Naive thymus-derived CD8-positive, alpha-beta T cell (primary cell): ENCODE results near the gene OR2V2. TPM values are rescaled to one million over a fixed set of nuclear protein-coding genes. Genes with fewer than 3 reads are reported as not detected.
"Not testable (repeated sequence)": the region's sequence is repeated elsewhere in the genome, so short reads cannot be mapped to it uniquely, and the experiment has no call there.

Source experiments
- ATAC-seq, 2 donors: fragments of 150-1000 bp; cut with Tn5 transposase in 1 of 2; sonication (Bioruptor Pico), chemical (Tn5 transposase) in 1 of 2; 1 replicate in 1 of 2; 2 replicates in 1 of 2; pipeline ENCODE4 v1.10.0; 2021; ENCODE audit warnings: mild to moderate bottlenecking in 2 of 2, moderate library complexity in 2 of 2
- POLR2A ChIA-PET: fragments of 350-600 bp; sonication (Branson Sonifier 250); formaldehyde crosslinking; loops from one replicate; lab custom pipeline; 2021; ENCODE audit warnings: antibody characterized with exemption; lab: Charles Lee
- DNase-seq, 10 donors: peaks; one replicate each; pipeline versions ENCODE4 v3.0.0 to v3.0.0-alpha.2; 2020 to 2022
- H3K27ac Mint-ChIP-seq, 10 donors: one replicate each; pipeline ENCODE4 v1.8.0; 2020 to 2022; ENCODE audit warnings: mild to moderate bottlenecking in 10 of 10, mixed read lengths in 10 of 10, moderate library complexity in 4 of 10, inconsistent platforms in 1 of 10
- H3K27me3 Mint-ChIP-seq, 5 donors: one replicate each; pipeline ENCODE4 v1.8.0; 2021 to 2022; ENCODE audit warnings: mixed read lengths in 5 of 5
- H3K36me3 Mint-ChIP-seq, 3 donors: one replicate each; pipeline ENCODE4 v1.8.0; 2020 to 2022; ENCODE audit warnings: mixed read lengths in 3 of 3, mild to moderate bottlenecking in 2 of 3, inconsistent platforms in 1 of 3
- H3K4me1 Mint-ChIP-seq, 4 donors: one replicate each; pipeline ENCODE4 v1.8.0; 2021 to 2022; ENCODE audit warnings: mixed read lengths in 4 of 4
- H3K4me3 Mint-ChIP-seq, 10 donors: one replicate each; pipeline ENCODE4 v1.8.0; 2020 to 2022; ENCODE audit warnings: mild to moderate bottlenecking in 10 of 10, mixed read lengths in 10 of 10, moderate library complexity in 6 of 10, inconsistent platforms in 1 of 10
- H3K9me3 Mint-ChIP-seq, 9 donors: one replicate each; pipeline ENCODE4 v1.8.0; 2020 to 2022; ENCODE audit warnings: mixed read lengths in 9 of 9, mild to moderate bottlenecking in 3 of 9, inconsistent platforms in 1 of 9, moderate library complexity in 1 of 9
- polyA plus RNA-seq, 3 donors: library from polyadenylated mRNA; unstranded; fragments of 300-500 nt; fragmentation: Illumina TruSeq; gene quantifications; one replicate each; pipeline ENCODE4 v1.2.3, GENCODE V29; 2021
- total RNA-seq, 8 experiments: library from RNA in 2 of 8; stranded (reverse) in 2 of 8; gene quantifications; one replicate each; pipeline ENCODE4 v1.2.3 and lab custom pipeline; 2021 to 2026

OR2V2 gene
- total and polyA plus RNA-seq, 5 experiments from 2014 or later = not detected

GRCh38 chr5:181120306-181120705 is 27.1 kb upstream of the OR2V2 start:
- peaks cover 0 to 11% (median 0%) of the 10 kb centered on the region in 3 donors for H3K36me3 Mint-ChIP-seq
- DNase-seq = no peak
- POLR2A ChIA-PET = no interaction called here
- peaks cover 0 to 4% (median 0%) of the 10 kb centered on the region in 9 donors for H3K9me3 Mint-ChIP-seq
- no peak overlapping the region for H3K27ac Mint-ChIP-seq
- peaks cover 47 to 96% (median 79%) of the 10 kb centered on the region in 5 donors for H3K27me3 Mint-ChIP-seq
- ATAC-seq = no peak
- no peak overlapping the region for H3K4me3 Mint-ChIP-seq
- H3K4me1 Mint-ChIP-seq = peaks cover 2 to 5% (median 3%) of the 10 kb centered on the region in 4 donors

GRCh38 chr5:181120761-181121160 is 26.6 kb upstream of the OR2V2 start:
- DNase-seq = no peak
- Mint-ChIP-seq H3K9me3 (peaks cover 0 to 2% (median 0%) of the 10 kb centered on the region in 9 donors), H3K27me3 (peaks cover 44 to 96% (median 77%) of the 10 kb centered on the region in 5 donors), H3K36me3 (peaks cover 0 to 11% (median 0%) of the 10 kb centered on the region in 3 donors), H3K4me3 (no peak overlapping the region), H3K4me1 (peaks cover 0 to 2% (median 0%) of the 10 kb centered on the region in 4 donors), H3K27ac (no peak overlapping the region)
- no peak for ATAC-seq
- POLR2A ChIA-PET = no interaction called here

GRCh38 chr5:181121675-181122561 is 25.5 kb upstream of the OR2V2 start:
- no peak for DNase-seq
- POLR2A ChIA-PET = no interaction called here
- Mint-ChIP-seq H3K27ac (no peak overlapping the region), H3K4me3 (no peak overlapping the region), H3K27me3 (peaks cover 40 to 96% (median 71%) of the 10 kb centered on the region in 5 donors), H3K4me1 (peaks cover 0 to 3% (median under 1%) of the 10 kb centered on the region in 4 donors), H3K36me3 (peaks cover 0 to 11% (median 0%) of the 10 kb centered on the region in 3 donors), H3K9me3 (peaks cover 0 to 2% (median 0%) of the 10 kb centered on the region in 9 donors)
- no peak for ATAC-seq

GRCh38 chr5:181124526-181124925 is 22.9 kb upstream of the OR2V2 start:
- Mint-ChIP-seq H3K27me3 (peaks cover 45 to 96% (median 68%) of the 10 kb centered on the region in 5 donors), H3K36me3 (peaks cover 0 to 7% (median 0%) of the 10 kb centered on the region in 3 donors), H3K27ac (peak overlapping the region in 1 of 10 donors; percentile 51), H3K4me3 (no peak overlapping the region), H3K4me1 (peaks cover 0 to 3% (median under 1%) of the 10 kb centered on the region in 4 donors), H3K9me3 (peaks cover 0 to 2% (median 0%) of the 10 kb centered on the region in 9 donors)
- ATAC-seq (no peak), DNase-seq (no peak)
- POLR2A ChIA-PET = no interaction called here

- POLR2A ChIA-PET = no interaction called here
- Mint-ChIP-seq H3K36me3 (peaks cover 0 to 7% (median 0%) of the 10 kb centered on the region in 3 donors), H3K4me3 (no peak overlapping the region), H3K9me3 (peaks cover 0 to 2% (median 0%) of the 10 kb centered on the region in 9 donors), H3K27ac (no peak overlapping the region), H3K27me3 (peaks cover 48 to 89% (median 64%) of the 10 kb centered on the region in 5 donors), H3K4me1 (peaks cover 0 to 3% (median under 1%) of the 10 kb centered on the region in 4 donors)
- ATAC-seq (no peak), DNase-seq (no peak)
These were observed 20.5 kb upstream of the OR2V2 start for GRCh38 chr5:181126841-181127240.

GRCh38 chr5:181127456-181127855 is 19.9 kb upstream of the OR2V2 start:
- Mint-ChIP-seq H3K4me3 (no peak overlapping the region), H3K27ac (no peak overlapping the region), H3K36me3 (peaks cover 0 to 7% (median 0%) of the 10 kb centered on the region in 3 donors), H3K9me3 (peaks cover 0 to 2% (median 0%) of the 10 kb centered on the region in 9 donors), H3K27me3 (peaks cover 48 to 89% (median 60%) of the 10 kb centered on the region in 5 donors), H3K4me1 (peaks cover 0 to 3% (median 0%) of the 10 kb centered on the region in 4 donors)
- ATAC-seq (no peak), DNase-seq (no peak)
- POLR2A ChIA-PET = no interaction called here

GRCh38 chr5:181127907-181128626 is 19.3 kb upstream of the OR2V2 start:
- ATAC-seq (no peak), DNase-seq (no peak)
- Mint-ChIP-seq H3K27me3 (peaks cover 46 to 89% (median 59%) of the 10 kb centered on the region in 5 donors), H3K36me3 (peaks cover 0 to 7% (median 0%) of the 10 kb centered on the region in 3 donors), H3K27ac (peak overlapping the region in 2 of 10 donors; percentile 12 to 36), H3K4me1 (peaks cover 0 to 3% (median 0%) of the 10 kb centered on the region in 4 donors), H3K4me3 (no peak overlapping the region), H3K9me3 (peaks cover 0 to 2% (median 0%) of the 10 kb centered on the region in 9 donors)
- POLR2A ChIA-PET = no interaction called here

GRCh38 chr5:181129601-181130000 is 17.8 kb upstream of the OR2V2 start:
- Mint-ChIP-seq H3K27ac (no peak overlapping the region), H3K4me1 (peaks cover 0 to 3% (median 0%) of the 10 kb centered on the region in 4 donors), H3K9me3 (peaks cover 0 to 7% (median 0%) of the 10 kb centered on the region in 9 donors), H3K27me3 (peaks cover 44 to 89% (median 56%) of the 10 kb centered on the region in 5 donors), H3K4me3 (no peak overlapping the region), H3K36me3 (peaks cover 0 to 4% (median 0%) of the 10 kb centered on the region in 3 donors)
- ATAC-seq (no peak), DNase-seq (no peak)
- POLR2A ChIA-PET = no interaction called here

- ATAC-seq = not testable (repeated sequence)
- H3K27me3 Mint-ChIP-seq = peaks cover 40 to 89% (median 52%) of the 10 kb centered on the region in 5 donors
These were observed 17.3 kb upstream of the OR2V2 start for GRCh38 chr5:181130081-181130480.

GRCh38 chr5:181130832-181131496 is 16.4 kb upstream of the OR2V2 start, which contains the start of gene OR2V1:
Gene OR2V1 (minus strand): TSS chr5:181131169. CDS start chr5:181125304, 5,865 bp downstream.
- H3K4me1 Mint-ChIP-seq = peaks cover 0 to 3% (median 0%) of the 10 kb centered on the region in 4 donors
- no peak within 1 kb of the TSS for H3K4me3 Mint-ChIP-seq
- H3K36me3 Mint-ChIP-seq = peaks cover 0 to 7% (median 0%) of the 10 kb centered on the region in 3 donors
- peaks cover 0 to 14% (median 8%) of the 10 kb centered on the region in 9 donors for H3K9me3 Mint-ChIP-seq
- ATAC-seq (no peak), DNase-seq (no peak)
- POLR2A ChIA-PET = no interaction called here
- no peak within 1 kb of the TSS for H3K27ac Mint-ChIP-seq
- peaks cover 44 to 88% (median 53%) of the 10 kb centered on the region in 5 donors for H3K27me3 Mint-ChIP-seq

More at GRCh38 chr5:181130081-181130480, 17.3 kb upstream of the OR2V2 start:
- POLR2A ChIA-PET, H3K36me3 Mint-ChIP-seq, H3K9me3 Mint-ChIP-seq, DNase-seq, H3K27ac Mint-ChIP-seq, H3K4me3 Mint-ChIP-seq, H3K4me1 Mint-ChIP-seq: not testable (repeated sequence)

GRCh38 chr5:181131514-181131913 is 15.9 kb upstream of the OR2V2 start:
- POLR2A ChIA-PET = no interaction called here
- Mint-ChIP-seq H3K9me3 (peaks cover 0 to 19% (median 10%) of the 10 kb centered on the region in 9 donors), H3K27me3 (peaks cover 39 to 82% (median 49%) of the 10 kb centered on the region in 5 donors), H3K4me3 (no peak overlapping the region), H3K27ac (no peak overlapping the region), H3K36me3 (peaks cover 0 to 7% (median 0%) of the 10 kb centered on the region in 3 donors), H3K4me1 (peaks cover 0 to under 1% (median 0%) of the 10 kb centered on the region in 4 donors)
- ATAC-seq (no peak), DNase-seq (no peak)

- no peak overlapping the region for H3K27ac Mint-ChIP-seq
- H3K9me3 Mint-ChIP-seq = peaks cover 5 to 34% (median 20%) of the 10 kb centered on the region in 9 donors
- no peak overlapping the region for H3K4me3 Mint-ChIP-seq
- POLR2A ChIA-PET = no interaction called here
- ATAC-seq = no peak
- H3K27me3 Mint-ChIP-seq = peaks cover 35 to 67% (median 46%) of the 10 kb centered on the region in 5 donors
- H3K4me1 Mint-ChIP-seq = no peaks in the 10 kb centered on the region
- H3K36me3 Mint-ChIP-seq = peaks cover 0 to 15% (median 4%) of the 10 kb centered on the region in 3 donors
- no peak for DNase-seq
These were observed 14.3 kb upstream of the OR2V2 start for GRCh38 chr5:181133083-181133482.
